GM23248 (cell line): ENCODE data around the gene MYO1D. TPM values are rescaled to one million over a fixed set of nuclear protein-coding genes. Genes with fewer than 3 reads are reported as not detected.

Source experiments
- DNase-seq: peaks from one replicate; pipeline ENCODE4 v3.0.0-alpha.2; 2015
- H2AFZ ChIP-seq: fragments of 200-600 bp; sonication (generic); 2 replicates; pipeline ENCODE4 v1.6.1; 2016; ENCODE audit warnings: antibody characterized with exemption
- H3F3A ChIP-seq: fragments of 200-600 bp; sonication (generic); 2 replicates; pipeline ENCODE4 v1.6.1; 2016; ENCODE audit warnings: mild to moderate bottlenecking, antibody characterized with exemption, mixed run types; ENCODE audit not compliant: insufficient read depth
- H3K27ac ChIP-seq: fragments of 200-600 bp; sonication (generic); 2 replicates; pipeline ENCODE4 v1.5.1; 2016; ENCODE audit warnings: mild to moderate bottlenecking
- H3K27me3 ChIP-seq: fragments of 200-600 bp; sonication (generic); replicated peaks from 2 replicates; pipeline ENCODE4 v1.6.1; 2016; ENCODE audit warnings: mild to moderate bottlenecking; ENCODE audit not compliant: insufficient read depth
- H3K36me3 ChIP-seq: fragments of 200-600 bp; sonication (generic); 2 replicates; pipeline ENCODE4 v1.6.1; 2016; ENCODE audit warnings: low read depth, mild to moderate bottlenecking
- H3K4me1 ChIP-seq: fragments of 200-600 bp; sonication (generic); 2 replicates; pipeline ENCODE4 v1.6.1; 2016; ENCODE audit warnings: mild to moderate bottlenecking; ENCODE audit not compliant: insufficient read depth
- H3K4me2 ChIP-seq: fragments of 200-600 bp; sonication (generic); one replicate; pipeline ENCODE4 v1.6.1; 2016; ENCODE audit warnings: mild to moderate bottlenecking; ENCODE audit not compliant: unreplicated experiment
- H3K4me3 ChIP-seq: fragments of 200-600 bp; sonication (generic); 2 replicates; pipeline ENCODE4 v1.5.1; 2016; ENCODE audit warnings: mild to moderate bottlenecking
- H3K79me2 ChIP-seq: fragments of 200-600 bp; sonication (generic); 2 replicates; pipeline ENCODE4 v1.6.1; 2016; ENCODE audit warnings: mild to moderate bottlenecking; ENCODE audit not compliant: insufficient read depth
- H3K9ac ChIP-seq: fragments of 200-600 bp; sonication (generic); 2 replicates; pipeline ENCODE4 v1.6.1; 2016; ENCODE audit warnings: mild to moderate bottlenecking
- H3K9me2 ChIP-seq: fragments of 200-600 bp; sonication (generic); 2 replicates; pipeline ENCODE4 v1.6.1; 2016; ENCODE audit warnings: mixed run types, mild to moderate bottlenecking, moderate library complexity; ENCODE audit not compliant: insufficient read depth
- H3K9me3 ChIP-seq: fragments of 200-600 bp; sonication (generic); one replicate; pipeline ENCODE4 v1.6.1; 2017; ENCODE audit warnings: low read depth
- H4K20me1 ChIP-seq: fragments of 200-600 bp; sonication (generic); 2 replicates; pipeline ENCODE4 v1.6.0; 2016; ENCODE audit not compliant: insufficient read depth
- EZH2 ChIP-seq: fragments of 200-600 bp; sonication (generic); IDR thresholded peaks from 2 replicates; pipeline ENCODE4 v1.6.1; 2018; ENCODE audit warnings: antibody characterized with exemption, mild to moderate bottlenecking; ENCODE audit not compliant: insufficient read depth, poor library complexity, severe bottlenecking
- EZH2phosphoT487 ChIP-seq: fragments of 200-600 bp; sonication (generic); IDR thresholded peaks from 2 replicates; pipeline ENCODE4 v1.6.1; 2018; ENCODE audit warnings: antibody characterized with exemption, moderate library complexity, mild to moderate bottlenecking, low read depth; ENCODE audit not compliant: insufficient read depth
- WGBS, 2 experiments: methylation state at CpG; one replicate each; pipeline ENCODE4 v1.1.6; 2015 to 2017; ENCODE audit warnings: low lambda C conversion rate in 2 of 2, low coverage in 1 of 2; ENCODE audit errors: missing lambda C conversion rate in 2 of 2; 5-methylcytosine and 5-hydroxymethylcytosine counted together
- in situ Hi-C: fragments of 300-500 bp; cut with MboI; formaldehyde crosslinking; loops from 2 replicates; pipeline ENCODE4 v1.15.0; 2020
- polyA plus RNA-seq: library from polyadenylated mRNA; unstranded; fragments of >200 nt; fragmentation: Nextera tagmentation; extraction: Ambion mirVana; gene quantifications from 2 replicates; pipeline ENCODE4 v1.2.1, GENCODE V29; 2016
- total RNA-seq: library from RNA; depleted of rRNA; stranded (reverse); fragments of >200 nt; shearing (Covaris generic); gene quantifications from 2 replicates; pipeline ENCODE4 v1.2.3, GENCODE V29; 2014

The MYO1D gene
- total and polyA plus RNA-seq, 2 experiments from 2014 or later = 54.1 to 99.5 TPM

GRCh38 chr17:32805029-32805976, 71.6 kb downstream of the MYO1D start:
- H3K9me3 ChIP-seq = no peaks in the 10 kb centered on the region
- no peaks in the 10 kb centered on the region for H3K9me2 ChIP-seq
- in situ Hi-C loops = no loop called here
- peaks cover 42% of the 10 kb centered on the region for H3K79me2 ChIP-seq
- no peaks in the 10 kb centered on the region for H3K36me3 ChIP-seq
- TF ChIP-seq EZH2 (no peak), EZH2phosphoT487 (no peak)
- H3K4me2 ChIP-seq = peak overlapping the region; percentile 71
- H3K4me3 ChIP-seq = 0 out of 2 replicates have a peak overlapping the region, but pooled peaks have one; percentile 11
- H3K27me3 ChIP-seq = no peaks in the 10 kb centered on the region
- peak overlapping the region; percentile 25 for H3K27ac ChIP-seq
- WGBS, 2 experiments = 73 to 74% methylated on average over 5 of the region's 5 CpGs
- DNase-seq = peak; percentile 57
- peaks cover 34% of the 10 kb centered on the region; the same call in 1 of the 2 replicates for H3F3A ChIP-seq
- peaks cover 67% of the 10 kb centered on the region for H3K4me1 ChIP-seq
- H3K9ac ChIP-seq = no peak overlapping the region
- no peaks in the 10 kb centered on the region for H4K20me1 ChIP-seq
- H2AFZ ChIP-seq = no peak overlapping the region

GRCh38 chr17:32803544-32803943, 73.4 kb downstream of the MYO1D start:
- peak; percentile 51 for DNase-seq
- peaks cover 70% of the 10 kb centered on the region for H3K4me1 ChIP-seq
- H4K20me1 ChIP-seq = no peaks in the 10 kb centered on the region
- H3F3A ChIP-seq = peaks cover 34% of the 10 kb centered on the region; the same call in 1 of the 2 replicates
- H3K36me3 ChIP-seq = no peaks in the 10 kb centered on the region
- TF ChIP-seq EZH2phosphoT487 = no peak
- TF ChIP-seq EZH2 = no peak
- no peak overlapping the region for H3K9ac ChIP-seq
- peaks cover 53% of the 10 kb centered on the region for H3K79me2 ChIP-seq
- WGBS, 2 experiments = 40 to 43% methylated on average over 2 of the region's 2 CpGs
- H3K9me3 ChIP-seq = no peaks in the 10 kb centered on the region
- H3K27me3 ChIP-seq = no peaks in the 10 kb centered on the region
- in situ Hi-C loops = no loop called here
- peak overlapping the region; percentile 16 for H3K27ac ChIP-seq
- no peak overlapping the region for H3K4me3 ChIP-seq
- H2AFZ ChIP-seq = no peak overlapping the region
- H3K9me2 ChIP-seq = no peaks in the 10 kb centered on the region; the same call in 1 of the 2 replicates
- H3K4me2 ChIP-seq = peak overlapping the region; percentile 71

DNA sequence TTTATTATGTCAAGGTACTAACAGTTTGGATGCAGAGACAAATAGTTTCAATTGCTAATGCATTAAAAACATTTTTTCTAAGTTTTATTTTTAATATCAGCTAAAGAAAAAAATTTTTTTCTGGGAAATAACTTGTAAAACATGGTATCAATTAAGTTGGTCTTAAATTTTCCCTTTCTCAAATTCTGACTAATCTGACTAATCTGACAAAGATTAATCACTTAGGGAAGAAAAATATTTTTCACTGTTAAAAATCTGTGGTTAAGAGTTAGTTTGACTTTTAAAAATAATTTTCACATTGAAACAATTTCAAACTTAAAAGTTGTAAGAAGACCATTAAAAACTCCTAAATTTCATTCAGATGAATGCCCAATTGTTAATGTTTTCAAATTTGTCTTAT, 74.6 kb downstream of the MYO1D start:
- TF ChIP-seq EZH2phosphoT487 (no peak), EZH2 (no peak)
- Histone ChIP-seq H3K27me3 (no peaks in the 10 kb centered on the region), H3K79me2 (peaks cover 56% of the 10 kb centered on the region), H3K4me3 (no peak overlapping the region; the same call in 1 of the 2 replicates), H3K27ac (peak overlapping the region; percentile 18; the same call in 1 of the 2 replicates), H3K9ac (no peak overlapping the region), H3F3A (peaks cover 34% of the 10 kb centered on the region; the same call in 1 of the 2 replicates), H3K4me1 (peaks cover 71% of the 10 kb centered on the region), H3K9me2 (no peaks in the 10 kb centered on the region; the same call in 1 of the 2 replicates), H4K20me1 (no peaks in the 10 kb centered on the region), H2AFZ (no peak overlapping the region), H3K4me2 (peak overlapping the region; percentile 47), H3K9me3 (no peaks in the 10 kb centered on the region), H3K36me3 (no peaks in the 10 kb centered on the region)
- no peak for DNase-seq
- in situ Hi-C loops = no loop called here

DNA sequence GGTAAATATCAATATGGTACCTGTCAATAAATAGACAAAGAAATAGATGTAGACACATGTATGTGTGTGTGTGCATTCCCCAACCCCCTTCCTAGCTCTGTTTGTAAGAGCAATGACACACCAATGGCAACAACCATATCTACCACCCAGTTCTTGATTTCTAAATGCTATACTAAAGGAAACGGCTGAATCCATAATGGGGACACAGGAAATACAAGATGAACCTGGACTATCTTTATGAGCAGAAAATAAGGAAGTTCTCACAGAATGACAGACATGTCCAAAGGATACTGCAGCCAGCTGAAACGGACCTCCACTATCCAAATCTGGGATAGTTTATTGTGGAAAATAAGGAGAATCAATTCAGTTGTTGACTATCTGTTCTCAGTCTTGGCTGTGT, 75.3 kb downstream of the MYO1D start:
- no peak for DNase-seq
- Histone ChIP-seq H3K27me3 (no peaks in the 10 kb centered on the region), H2AFZ (no peak overlapping the region), H3K4me3 (no peak overlapping the region), H3K9me2 (no peaks in the 10 kb centered on the region; the same call in 1 of the 2 replicates), H3K27ac (no peak overlapping the region; the same call in 1 of the 2 replicates), H3F3A (peaks cover 34% of the 10 kb centered on the region; the same call in 1 of the 2 replicates), H3K36me3 (no peaks in the 10 kb centered on the region), H3K79me2 (peaks cover 63% of the 10 kb centered on the region), H3K4me2 (peak overlapping the region; percentile 47), H3K9ac (no peak overlapping the region), H3K9me3 (no peaks in the 10 kb centered on the region), H3K4me1 (peaks cover 66% of the 10 kb centered on the region), H4K20me1 (no peaks in the 10 kb centered on the region)
- TF ChIP-seq EZH2 (no peak), EZH2phosphoT487 (no peak)
- WGBS, 2 experiments = 47 to 53% methylated on average over 2 of the region's 2 CpGs
- in situ Hi-C loops = no loop called here
